ENCODE measurements around the gene RASSF7. TPM values are rescaled to one million over a fixed set of nuclear protein-coding genes. Genes with fewer than 3 reads are reported as not detected.

RASSF7 gene
- total and polyA plus RNA-seq, 11 donors: 1.1 to 15.5 (median 5.7) TPM

DNA sequence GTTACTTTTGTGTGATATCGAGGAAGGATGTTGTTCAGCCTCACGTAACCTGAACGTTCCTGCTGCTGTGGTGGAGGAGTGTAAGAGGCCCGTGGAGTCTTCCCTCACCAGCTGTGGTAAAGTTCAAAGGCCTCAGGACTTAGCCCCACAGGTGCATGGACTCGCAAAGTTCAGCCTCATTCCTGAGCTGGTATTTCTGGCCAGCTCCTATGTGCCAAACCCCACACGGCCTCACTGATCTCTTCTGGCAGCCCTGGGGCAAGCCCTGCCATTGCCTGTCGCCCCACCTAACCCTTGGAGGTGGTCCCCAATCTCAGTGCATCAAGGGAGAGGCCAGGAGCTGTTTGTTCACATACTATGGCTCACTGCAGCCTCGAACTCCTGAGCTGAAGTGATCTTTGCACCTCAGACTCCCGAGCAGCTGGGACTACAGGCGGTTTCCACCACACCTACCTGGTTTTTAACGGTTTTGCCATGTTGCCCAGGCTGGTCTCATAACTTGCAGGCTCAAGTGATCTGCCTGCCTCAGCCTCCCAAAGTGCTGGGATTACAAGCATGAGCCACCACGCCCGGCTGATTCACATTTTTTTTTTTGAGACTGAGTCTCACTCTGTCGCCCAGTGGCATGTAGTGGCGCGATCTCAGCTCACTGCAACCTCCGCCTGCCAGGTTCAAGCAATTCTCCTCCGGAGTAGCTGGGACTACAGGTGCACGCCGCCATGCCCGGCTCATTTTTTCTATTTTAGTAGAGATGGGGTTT is 17.7 kb downstream of the RASSF7 start:
- intact Hi-C loops (cut with DNase I): loop anchor here in 2 of 10 donors (5.0 kb wide), 2 partner anchors 34 to 39 kb away; partner anchors contain the start of gene IRF7 (in 1 of the 2)
- Histone ChIP-seq H3K27me3 (peaks cover 0 to 6% (median 0%) of the 10 kb centered on the region in 9 donors), H3K4me1 (peaks cover 20 to 65% (median 51%) of the 10 kb centered on the region in 12 donors), H3K4me3 (peak overlapping the region in 7 of 12 donors; percentile 60 to 99 (median 94)), H3K36me3 (peaks cover 0 to 22% (median 17%) of the 10 kb centered on the region in 9 donors), H3K27ac (no peak overlapping the region), H3K9me3 (no peaks in the 10 kb centered on the region)
- no peak for TF ChIP-seq POLR2A (IDR thresholded peaks at IDR 0.05)
- TF ChIP-seq, protein P1, sequence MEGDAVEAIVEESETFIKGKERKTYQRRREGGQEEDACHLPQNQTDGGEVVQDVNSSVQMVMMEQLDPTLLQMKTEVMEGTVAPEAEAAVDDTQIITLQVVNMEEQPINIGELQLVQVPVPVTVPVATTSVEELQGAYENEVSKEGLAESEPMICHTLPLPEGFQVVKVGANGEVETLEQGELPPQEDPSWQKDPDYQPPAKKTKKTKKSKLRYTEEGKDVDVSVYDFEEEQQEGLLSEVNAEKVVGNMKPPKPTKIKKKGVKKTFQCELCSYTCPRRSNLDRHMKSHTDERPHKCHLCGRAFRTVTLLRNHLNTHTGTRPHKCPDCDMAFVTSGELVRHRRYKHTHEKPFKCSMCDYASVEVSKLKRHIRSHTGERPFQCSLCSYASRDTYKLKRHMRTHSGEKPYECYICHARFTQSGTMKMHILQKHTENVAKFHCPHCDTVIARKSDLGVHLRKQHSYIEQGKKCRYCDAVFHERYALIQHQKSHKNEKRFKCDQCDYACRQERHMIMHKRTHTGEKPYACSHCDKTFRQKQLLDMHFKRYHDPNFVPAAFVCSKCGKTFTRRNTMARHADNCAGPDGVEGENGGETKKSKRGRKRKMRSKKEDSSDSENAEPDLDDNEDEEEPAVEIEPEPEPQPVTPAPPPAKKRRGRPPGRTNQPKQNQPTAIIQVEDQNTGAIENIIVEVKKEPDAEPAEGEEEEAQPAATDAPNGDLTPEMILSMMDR (IDR thresholded peaks at IDR 0.05): no peak
- DNase-seq (no peak), ATAC-seq (no peak)
- 73 to 82% (median 77%) methylated on average over 16 to 21 of the region's 21 CpGs for WGBS, 4 donors

DNA sequence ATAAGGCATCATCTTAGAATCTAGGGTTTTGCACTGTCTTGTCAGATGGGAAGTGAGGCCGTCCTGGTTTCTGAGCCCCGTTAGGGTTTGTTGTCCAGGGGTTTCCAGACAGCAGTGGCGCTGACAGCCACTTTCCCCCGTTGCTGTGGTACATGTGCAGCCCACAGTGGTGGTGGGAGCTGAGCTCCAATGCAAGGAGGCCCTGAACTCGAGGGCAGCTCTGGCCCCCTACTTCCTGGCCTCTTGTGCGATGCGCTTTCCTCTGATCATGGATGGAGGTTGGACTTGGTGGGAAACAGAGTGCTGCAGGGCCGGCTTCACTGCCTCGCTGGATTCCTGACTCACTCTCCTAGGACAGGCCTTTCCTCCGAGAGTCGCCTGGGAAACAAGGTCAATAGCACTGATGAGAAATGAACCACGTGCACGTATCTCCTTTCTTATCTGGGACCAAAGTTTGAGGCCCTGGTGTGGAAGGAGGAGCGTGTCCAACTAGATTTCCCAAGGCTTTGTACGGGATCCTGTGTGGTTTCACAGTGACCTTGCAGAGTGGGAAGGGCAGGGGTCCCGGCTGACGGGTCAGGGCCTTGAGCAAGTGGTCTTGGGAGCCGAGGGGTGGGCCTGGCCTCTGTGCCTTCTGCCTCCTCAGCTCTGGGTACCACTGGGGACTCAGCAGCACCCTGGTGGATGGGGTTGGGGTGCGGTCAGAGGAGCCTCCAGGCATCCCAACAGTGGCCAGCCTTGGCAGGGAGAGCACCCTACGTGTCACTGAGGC is 19.2 kb downstream of the RASSF7 start:
- 51 to 63% (median 61%) methylated on average over 17 to 20 of the region's 20 CpGs for WGBS, 4 donors
- Histone ChIP-seq H3K4me3 (no peak overlapping the region), H3K27me3 (no peaks in the 10 kb centered on the region), H3K4me1 (peaks cover 18 to 58% (median 42%) of the 10 kb centered on the region in 12 donors), H3K27ac (peak overlapping the region in 3 of 12 donors; percentile 0 to 35 (median 8)), H3K36me3 (peaks cover 0 to 36% (median 32%) of the 10 kb centered on the region in 9 donors), H3K9me3 (no peaks in the 10 kb centered on the region)
- no peak for ATAC-seq
- intact Hi-C loops (cut with DNase I): loop anchor here in 2 of 10 donors (5.0 kb wide), 2 partner anchors 32 to 37 kb away; partner anchors contain the start of gene IRF7 (in 1 of the 2)
- no peak for TF ChIP-seq POLR2A (IDR thresholded peaks at IDR 0.05)
- TF ChIP-seq, protein P1 (IDR thresholded peaks at IDR 0.05): no peak
- DNase-seq: peak in 1 of 5 donors; percentile 51

DNA sequence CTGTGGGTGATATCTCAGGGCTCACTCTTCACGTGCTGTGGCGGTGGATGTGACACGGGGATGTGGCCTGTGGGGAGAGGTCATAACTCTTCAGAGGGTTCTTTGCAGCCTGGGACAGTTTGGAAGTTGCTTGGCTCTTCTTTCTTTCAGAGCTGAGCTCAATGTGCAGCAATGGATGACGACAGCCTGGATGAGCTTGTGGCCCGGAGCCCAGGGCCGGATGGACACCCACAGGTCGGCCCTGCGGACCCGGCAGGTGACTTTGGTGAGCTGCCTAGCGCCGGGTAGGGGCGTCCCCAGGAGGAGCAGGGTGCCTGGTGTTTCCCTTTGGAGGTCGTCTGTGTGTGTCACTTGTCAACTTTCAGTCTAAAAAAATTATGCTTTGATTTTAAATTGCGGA is 20.6 kb downstream of the RASSF7 start:
- Histone ChIP-seq H3K9me3 (no peaks in the 10 kb centered on the region), H3K4me1 (peaks cover 17 to 52% (median 38%) of the 10 kb centered on the region in 12 donors), H3K27ac (peak overlapping the region in 1 of 12 donors; percentile 35), H3K4me3 (no peak overlapping the region), H3K27me3 (no peaks in the 10 kb centered on the region), H3K36me3 (peaks cover 0 to 43% (median 40%) of the 10 kb centered on the region in 9 donors)
- peak in 1 of 4 donors; percentile 34 for ATAC-seq
- no peak for DNase-seq
- 51 to 65% (median 60%) methylated on average over 14 of the region's 14 CpGs for WGBS, 4 donors
- no peak for TF ChIP-seq POLR2A (IDR thresholded peaks at IDR 0.05)
- TF ChIP-seq, protein P1 (IDR thresholded peaks at IDR 0.05): no peak
- intact Hi-C loops (cut with DNase I): no loop called here

DNA sequence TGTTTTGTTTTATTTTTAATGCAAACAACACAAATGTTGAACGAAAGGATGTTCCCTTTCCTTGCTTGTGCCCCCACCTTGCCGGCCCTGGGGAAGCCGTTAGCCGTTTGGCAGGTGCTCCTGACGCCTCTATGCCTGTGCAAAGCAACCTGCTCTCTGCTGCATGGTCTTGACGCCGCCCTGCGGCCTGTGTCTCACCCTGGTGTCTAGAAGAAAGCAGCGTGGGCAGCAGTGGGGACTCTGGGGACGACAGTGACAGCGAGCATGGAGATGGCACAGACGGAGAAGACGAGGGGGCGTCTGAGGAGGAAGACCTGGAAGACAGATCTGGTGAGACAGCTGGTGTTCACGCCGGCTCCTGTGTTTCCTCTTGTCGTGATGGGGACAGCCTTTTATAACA is 21.0 kb downstream of the RASSF7 start:
- WGBS, 4 donors: 73 to 76% (median 76%) methylated on average over 17 of the region's 17 CpGs
- no peak overlapping the region for H3K4me3 ChIP-seq
- DNase-seq (peak in 1 of 5 donors; percentile 51), ATAC-seq (no peak)
- TF ChIP-seq, protein P1 (IDR thresholded peaks at IDR 0.05): no peak
- no peak for TF ChIP-seq POLR2A (IDR thresholded peaks at IDR 0.05)
- H3K27me3 ChIP-seq: no peaks in the 10 kb centered on the region
- H3K9me3 ChIP-seq: no peaks in the 10 kb centered on the region
- intact Hi-C loops (cut with DNase I): no loop called here
- H3K27ac ChIP-seq: peak overlapping the region in 1 of 12 donors; percentile 35
- peaks cover 17 to 52% (median 38%) of the 10 kb centered on the region in 12 donors for H3K4me1 ChIP-seq
- H3K36me3 ChIP-seq: peaks cover 0 to 47% (median 42%) of the 10 kb centered on the region in 9 donors
